IMR-90 (cell line): Measurements from ENCODE around the gene MOV10. TPM values are rescaled to one million over a fixed set of nuclear protein-coding genes. Genes with fewer than 3 reads are reported as not detected.

Experiments
- ATAC-seq: fragments of 200-7000 bp; cut with Tn5 transposase; 2 replicates; pipeline ENCODE4 v1.9.1; 2020; ENCODE audit warnings: low read depth, mild to moderate bottlenecking, moderate library complexity
- BruUV-seq: library from RNA; stranded (reverse); fragments of 400-500 nt; replicated peaks from 2 replicates; lab custom pipeline; 2021; lab: Mats Ljungman, UMichigan
- CTCF ChIA-PET: fragments of 300-600 bp; formaldehyde crosslinking; extraction: SDS; loops from one replicate; lab custom pipeline; 2021; ENCODE audit warnings: antibody characterized with exemption; lab: Yijun Ruan, JAX
- POLR2A ChIA-PET: fragments of 300-600 bp; sonication (Branson Sonifier 250); formaldehyde crosslinking; loops from one replicate; lab custom pipeline; 2022; ENCODE audit warnings: antibody characterized with exemption; ENCODE audit not compliant: unreplicated experiment; lab: Charles Lee
- DNase-seq: peaks from one replicate; pipeline ENCODE4 v3.0.0; 2013
- H2AFZ ChIP-seq: replicated peaks from 2 replicates; pipeline ENCODE3; 2013; ENCODE audit warnings: low read length, mild to moderate bottlenecking; ENCODE audit not compliant: poor library complexity
- H2AK5ac ChIP-seq: 2 replicates; pipeline ENCODE4 v1.6.1; 2013; ENCODE audit warnings: low read depth, low read length, inconsistent platforms
- H2AK9ac ChIP-seq: replicated peaks from 2 replicates; pipeline ENCODE3; 2013; ENCODE audit warnings: mild to moderate bottlenecking, low read depth, low read length, moderate library complexity; ENCODE audit not compliant: poor library complexity
- H2BK120ac ChIP-seq: 2 replicates; pipeline ENCODE4 v1.6.1; 2013; ENCODE audit warnings: low read depth, low read length, inconsistent platforms
- H2BK15ac ChIP-seq: 3 replicates; pipeline ENCODE4 v1.6.1; 2013; ENCODE audit warnings: low read depth, low read length, inconsistent platforms
- H2BK20ac ChIP-seq: 2 replicates; pipeline ENCODE4 v1.6.1; 2013; ENCODE audit warnings: low read depth, mild to moderate bottlenecking, inconsistent platforms, low read length, moderate library complexity
- H2BK5ac ChIP-seq: 2 replicates; pipeline ENCODE4 v1.6.1; 2013; ENCODE audit warnings: mild to moderate bottlenecking, low read depth, low read length, inconsistent platforms; ENCODE audit not compliant: poor library complexity, severe bottlenecking
- H3K14ac ChIP-seq: replicated peaks from 2 replicates; pipeline ENCODE4 v1.6.1; 2013; ENCODE audit warnings: low read depth, low read length, inconsistent platforms
- H3K18ac ChIP-seq: 2 replicates; pipeline ENCODE4 v1.6.1; 2013; ENCODE audit warnings: low read depth, low read length, control low read depth
- H3K23ac ChIP-seq: 2 replicates; pipeline ENCODE4 v1.6.1; 2013; ENCODE audit warnings: low read depth, low read length, inconsistent platforms
- H3K27ac ChIP-seq: 2 replicates; pipeline ENCODE4 v1.5.1; 2013; ENCODE audit warnings: mild to moderate bottlenecking, control low read depth, low read length; ENCODE audit not compliant: insufficient read depth
- H3K27me3 ChIP-seq: 2 replicates; pipeline ENCODE4 v1.6.1; 2013; ENCODE audit warnings: low read length; ENCODE audit not compliant: control insufficient read depth, insufficient read depth
- H3K36me3 ChIP-seq: 2 replicates; pipeline ENCODE4 v1.6.1; 2013; ENCODE audit warnings: low read length, mixed read lengths; ENCODE audit not compliant: control insufficient read depth, insufficient read depth
- H3K4ac ChIP-seq: 2 replicates; pipeline ENCODE4 v1.6.1; 2013; ENCODE audit warnings: low read depth, low read length, inconsistent platforms
- H3K4me1 ChIP-seq: 2 replicates; pipeline ENCODE4 v1.6.1; 2013; ENCODE audit warnings: low read length, mixed read lengths; ENCODE audit not compliant: control insufficient read depth, insufficient read depth
- H3K4me2 ChIP-seq: 2 replicates; pipeline ENCODE4 v1.6.1; 2013; ENCODE audit warnings: low read depth, mild to moderate bottlenecking, control low read depth, low read length, moderate library complexity
- H3K4me3 ChIP-seq: 2 replicates; pipeline ENCODE4 v1.5.1; 2013; ENCODE audit warnings: low read depth, mild to moderate bottlenecking, control low read depth, low read length, moderate library complexity; ENCODE audit not compliant: insufficient read depth
- H3K56ac ChIP-seq: 2 replicates; pipeline ENCODE4 v1.6.1; 2013; ENCODE audit warnings: low read length, inconsistent platforms; ENCODE audit not compliant: insufficient read depth; ENCODE audit errors: extremely low read depth
- H3K79me1 ChIP-seq, 2 experiments: 2 replicates each; pipeline ENCODE4 v1.6.1; 2013; ENCODE audit warnings: low read length in 2 of 2, inconsistent platforms in 1 of 2, low read depth in 1 of 2
- H3K9ac ChIP-seq: 2 replicates; pipeline ENCODE4 v1.6.1; 2013; ENCODE audit warnings: low read depth, low read length, control low read depth
- H3K9me1 ChIP-seq: 2 replicates; pipeline ENCODE4 v1.6.1; 2013; ENCODE audit warnings: low read length, inconsistent platforms; ENCODE audit not compliant: insufficient read depth
- H3K9me3 ChIP-seq: 2 replicates; pipeline ENCODE4 v1.6.1; 2013; ENCODE audit warnings: low read length; ENCODE audit not compliant: control insufficient read depth, insufficient read depth
- H4K20me1 ChIP-seq: 2 replicates; pipeline ENCODE4 v1.6.1; 2013; ENCODE audit warnings: low read length, inconsistent platforms; ENCODE audit not compliant: insufficient read depth
- H4K5ac ChIP-seq: 2 replicates; pipeline ENCODE4 v1.6.1; 2013; ENCODE audit warnings: mild to moderate bottlenecking, low read depth, low read length, control low read depth
- H4K8ac ChIP-seq, 2 experiments: 2 replicates each; pipeline ENCODE4 v1.6.1; 2013; ENCODE audit warnings: low read depth in 2 of 2, low read length in 2 of 2, control low read depth in 1 of 2, inconsistent platforms in 1 of 2
- H4K91ac ChIP-seq: 2 replicates; pipeline ENCODE4 v1.6.1; 2013; ENCODE audit warnings: low read depth, low read length, inconsistent platforms; ENCODE audit not compliant: insufficient read depth
- FOS ChIP-seq: fragments of 150-350 bp; IDR thresholded peaks from 2 replicates; pipeline ENCODE4 v1.6.1; 2016; ENCODE audit warnings: low read depth, low read length
- MAZ ChIP-seq: IDR thresholded peaks from 2 replicates; pipeline ENCODE4 v1.6.1; 2012; ENCODE audit warnings: low read depth, mild to moderate bottlenecking, low read length, improper control_type of control experiment, moderate library complexity, borderline replicate concordance
- NFE2L2 ChIP-seq: fragments of 150-350 bp; IDR thresholded peaks from 2 replicates; pipeline ENCODE4 v1.6.1; 2016; ENCODE audit warnings: low read depth, mild to moderate bottlenecking, low read length
- POLR2A ChIP-seq: IDR thresholded peaks from 2 replicates; pipeline ENCODE4 v1.6.1; 2012; ENCODE audit warnings: mild to moderate bottlenecking, low read depth, low read length
- RAD21 ChIP-seq: IDR thresholded peaks from 2 replicates; pipeline ENCODE4 v1.6.1; 2012; ENCODE audit warnings: low read length, improper control_type of control experiment
- SMC3 ChIP-seq: fragments of 150-350 bp; IDR thresholded peaks from 2 replicates; pipeline ENCODE4 v1.6.1; 2016; ENCODE audit warnings: low read depth, mild to moderate bottlenecking, antibody characterized with exemption, low read length, moderate library complexity
- USF2 ChIP-seq: fragments of 150-350 bp; IDR thresholded peaks from 2 replicates; pipeline ENCODE4 v1.6.1; 2017; ENCODE audit warnings: mild to moderate bottlenecking, antibody characterized with exemption, low read length, low read depth
- WGBS, 2 experiments: methylation state at CpG; one replicate each; pipeline versions ENCODE4 v1.1.5 to v1.1.7; 2013; ENCODE audit warnings: missing lambda C conversion rate in 2 of 2; ENCODE audit not compliant: insufficient read length in 1 of 2; ENCODE audit errors: extremely low coverage in 2 of 2; 5-methylcytosine and 5-hydroxymethylcytosine counted together
- dilution Hi-C: fragments of 300-500 bp; cut with HindIII; formaldehyde crosslinking; loops from one replicate; pipeline ENCODE4 v1.14.3; 2018; ENCODE audit warnings: low sequenced_read_pairs; ENCODE audit not compliant: unreplicated experiment
- in situ Hi-C: fragments of 300-500 bp; cut with MboI; formaldehyde crosslinking; loops from 3 replicates; pipeline ENCODE4 v1.14.3; 2019; ENCODE audit warnings: low sequenced_read_pairs, inconsistent platforms, mixed read lengths
- intact Hi-C: fragments of 100-400 bp; cut with micrococcal nuclease; formaldehyde crosslinking; loops from 2 replicates; pipeline ENCODE4 v1.10.0; 2022
- polyA plus RNA-seq, 3 experiments: library from polyadenylated mRNA; depleted of rRNA; stranded (reverse); fragments of >200 nt; gene quantifications; 2 replicates each; pipeline ENCODE4 v1.2.3, GENCODE V29; 2012; ENCODE audit warnings: low replicate concordance in 1 of 3
- total RNA-seq: library from RNA; depleted of rRNA; stranded (reverse); fragments of >200 nt; gene quantifications from 2 replicates; pipeline ENCODE4 v1.2.3, GENCODE V29; 2012
- TF ChIP-seq, protein P1 (sequence below): conservative IDR thresholded peaks from 2 replicates; pipeline ENCODE4 v1.5.1; 2012; ENCODE audit warnings: mild to moderate bottlenecking, low read depth, low read length, improper control_type of control experiment
- TF ChIP-seq, protein P2 (sequence below): fragments of 150-350 bp; IDR thresholded peaks from 2 replicates; pipeline ENCODE4 v1.6.1; 2016; ENCODE audit warnings: low read depth, mild to moderate bottlenecking, low read length, moderate library complexity, borderline replicate concordance

MOV10 gene
- total and polyA plus RNA-seq, 2 of the 4 experiments (the other 2 are of a cell fraction), result 36.7 to 103 TPM

GRCh38 chr1:112743174-112744008 is 68.9 kb downstream of the MOV10 start:
- POLR2A ChIA-PET, result interaction anchor here (0.5 to 0.8 kb wide), 2 partner anchors 306 to 453 kb away, joined by 3 read pairs; no protein-coding TSS in a partner anchor
- ATAC-seq, result peak; percentile 59
- Histone ChIP-seq H3K9ac (no peak overlapping the region), H4K20me1 (no peaks in the 10 kb centered on the region), H2BK5ac (no peak overlapping the region), H3K9me3 (no peaks in the 10 kb centered on the region), H3K23ac (peak overlapping the region; percentile 7; the same call in 1 of the 2 replicates), H3K18ac (no peak overlapping the region), H3K36me3 (no peaks in the 10 kb centered on the region), H3K9me1 (no peaks in the 10 kb centered on the region), H3K4me3 (peak overlapping the region; percentile 28), H3K4ac (no peak overlapping the region), H2AK5ac (no peak overlapping the region), H4K8ac (no peak overlapping the region), H3K79me1 (no peaks in the 10 kb centered on the region), H4K91ac (no peak overlapping the region), H3K4me2 (peak overlapping the region; percentile 78), H3K14ac (no peak overlapping the region), H2AK9ac (peak overlapping the region; percentile 77), H3K56ac (no peak overlapping the region), H3K4me1 (no peaks in the 10 kb centered on the region), H2AFZ (peak overlapping the region; percentile 83), H3K27ac (no peak overlapping the region), H2BK20ac (no peak overlapping the region), H2BK120ac (no peak overlapping the region), H2BK15ac (no peak overlapping the region; the same call in 2 of the 3 replicates), H4K5ac (no peak overlapping the region; the same call in 1 of the 2 replicates), H3K27me3 (peaks cover 15% of the 10 kb centered on the region)
- intact Hi-C loops, result loop anchor here (1.0 kb wide), 1 partner anchor 25 kb away; a partner anchor contains a TSS
- peak; percentile 19 for DNase-seq
- 11% methylated on average over 21 of the region's 54 CpGs; no CpG with 5 or more reads in 1 of the 2 experiments for WGBS, 2 experiments
- dilution Hi-C loops, result no loop called here
- in situ Hi-C loops, result no loop called here
- no peak for TF ChIP-seq SMC3
- no peak for TF ChIP-seq MAZ
- no peak for TF ChIP-seq FOS
- TF ChIP-seq, protein P1, sequence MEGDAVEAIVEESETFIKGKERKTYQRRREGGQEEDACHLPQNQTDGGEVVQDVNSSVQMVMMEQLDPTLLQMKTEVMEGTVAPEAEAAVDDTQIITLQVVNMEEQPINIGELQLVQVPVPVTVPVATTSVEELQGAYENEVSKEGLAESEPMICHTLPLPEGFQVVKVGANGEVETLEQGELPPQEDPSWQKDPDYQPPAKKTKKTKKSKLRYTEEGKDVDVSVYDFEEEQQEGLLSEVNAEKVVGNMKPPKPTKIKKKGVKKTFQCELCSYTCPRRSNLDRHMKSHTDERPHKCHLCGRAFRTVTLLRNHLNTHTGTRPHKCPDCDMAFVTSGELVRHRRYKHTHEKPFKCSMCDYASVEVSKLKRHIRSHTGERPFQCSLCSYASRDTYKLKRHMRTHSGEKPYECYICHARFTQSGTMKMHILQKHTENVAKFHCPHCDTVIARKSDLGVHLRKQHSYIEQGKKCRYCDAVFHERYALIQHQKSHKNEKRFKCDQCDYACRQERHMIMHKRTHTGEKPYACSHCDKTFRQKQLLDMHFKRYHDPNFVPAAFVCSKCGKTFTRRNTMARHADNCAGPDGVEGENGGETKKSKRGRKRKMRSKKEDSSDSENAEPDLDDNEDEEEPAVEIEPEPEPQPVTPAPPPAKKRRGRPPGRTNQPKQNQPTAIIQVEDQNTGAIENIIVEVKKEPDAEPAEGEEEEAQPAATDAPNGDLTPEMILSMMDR, result no peak
- TF ChIP-seq RAD21, result no peak
- TF ChIP-seq POLR2A, result no peak
- TF ChIP-seq NFE2L2, result no peak
- TF ChIP-seq, protein P2, sequence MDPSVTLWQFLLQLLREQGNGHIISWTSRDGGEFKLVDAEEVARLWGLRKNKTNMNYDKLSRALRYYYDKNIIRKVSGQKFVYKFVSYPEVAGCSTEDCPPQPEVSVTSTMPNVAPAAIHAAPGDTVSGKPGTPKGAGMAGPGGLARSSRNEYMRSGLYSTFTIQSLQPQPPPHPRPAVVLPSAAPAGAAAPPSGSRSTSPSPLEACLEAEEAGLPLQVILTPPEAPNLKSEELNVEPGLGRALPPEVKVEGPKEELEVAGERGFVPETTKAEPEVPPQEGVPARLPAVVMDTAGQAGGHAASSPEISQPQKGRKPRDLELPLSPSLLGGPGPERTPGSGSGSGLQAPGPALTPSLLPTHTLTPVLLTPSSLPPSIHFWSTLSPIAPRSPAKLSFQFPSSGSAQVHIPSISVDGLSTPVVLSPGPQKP, result no peak
- TF ChIP-seq USF2, result no peak
- no TSS peak for BruUV-seq
- CTCF ChIA-PET, result interaction anchor here (1.4 to 2.1 kb wide), 4 partner anchors 10 to 25 kb away, joined by 5 to 10 read pairs (median 7); a partner anchor contains a TSS
